Spinal cord (tissue), 10 donors: ENCODE data around the gene AKAP6. TPM values are rescaled to one million over a fixed set of nuclear protein-coding genes. Genes with fewer than 3 reads are reported as not detected.

Experiments
- DNase-seq, 6 donors: peaks; one replicate each; pipeline versions ENCODE4 v3.0.0 to v3.0.0-alpha.2; 2013 to 2015; ENCODE audit warnings: low spot score in 6 of 6, low read depth in 4 of 6
- H3K27ac ChIP-seq: one replicate; pipeline ENCODE4 v1.5.1; 2013; ENCODE audit warnings: low read depth, low read length, control low read depth
- H3K27me3 ChIP-seq: one replicate; pipeline ENCODE4 v1.6.1; 2013; ENCODE audit warnings: low read length; ENCODE audit not compliant: control insufficient read depth, insufficient read depth
- H3K36me3 ChIP-seq: one replicate; pipeline ENCODE4 v1.6.1; 2013; ENCODE audit warnings: low read length; ENCODE audit not compliant: control insufficient read depth, insufficient read depth
- H3K4me1 ChIP-seq: one replicate; pipeline ENCODE4 v1.6.1; 2013; ENCODE audit warnings: low read length; ENCODE audit not compliant: control insufficient read depth, insufficient read depth
- H3K4me3 ChIP-seq: one replicate; pipeline ENCODE4 v1.5.1; 2013; ENCODE audit warnings: low read depth, low read length, control low read depth
- H3K9me3 ChIP-seq: one replicate; pipeline ENCODE4 v1.6.1; 2013; ENCODE audit warnings: low read length; ENCODE audit not compliant: control insufficient read depth, insufficient read depth
- WGBS: methylation state at CpG from one replicate; pipeline ENCODE4 v1.1.5; 2013; ENCODE audit warnings: missing lambda C conversion rate; ENCODE audit not compliant: insufficient coverage; 5-methylcytosine and 5-hydroxymethylcytosine counted together
- polyA plus RNA-seq, 2 donors: library from polyadenylated mRNA; unstranded; fragments of 120-200 nt; gene quantifications; one replicate each; pipeline ENCODE4 v1.2.1, GENCODE V29; 2013; ENCODE audit not compliant: insufficient read length in 2 of 2
- total RNA-seq, 2 donors: library from RNA; depleted of rRNA in 1 of 2; stranded (reverse); fragments of 120-200 nt in 1 of 2; fragments of >200 nt in 1 of 2; gene quantifications; one replicate each; pipeline versions ENCODE4 v1.2.3 to v1.2.4, GENCODE V29; 2013 to 2014
- donor health status: healthy.

The AKAP6 gene
- total and polyA plus RNA-seq, 4 donors: 42.6 to 126 (median 78.7) TPM

GRCh38 chr14:32477396-32477795 lies 148.3 kb downstream of the AKAP6 start:
- Histone ChIP-seq H3K9me3 (no peaks in the 10 kb centered on the region), H3K36me3 (no peaks in the 10 kb centered on the region), H3K27me3 (no peaks in the 10 kb centered on the region), H3K27ac (no peak overlapping the region), H3K4me3 (no peak overlapping the region), H3K4me1 (peaks cover 8% of the 10 kb centered on the region)
- 100% methylated on average over 1 of the region's 3 CpGs for WGBS
- DNase-seq: peak in 1 of 6 donors; percentile 46

DNA sequence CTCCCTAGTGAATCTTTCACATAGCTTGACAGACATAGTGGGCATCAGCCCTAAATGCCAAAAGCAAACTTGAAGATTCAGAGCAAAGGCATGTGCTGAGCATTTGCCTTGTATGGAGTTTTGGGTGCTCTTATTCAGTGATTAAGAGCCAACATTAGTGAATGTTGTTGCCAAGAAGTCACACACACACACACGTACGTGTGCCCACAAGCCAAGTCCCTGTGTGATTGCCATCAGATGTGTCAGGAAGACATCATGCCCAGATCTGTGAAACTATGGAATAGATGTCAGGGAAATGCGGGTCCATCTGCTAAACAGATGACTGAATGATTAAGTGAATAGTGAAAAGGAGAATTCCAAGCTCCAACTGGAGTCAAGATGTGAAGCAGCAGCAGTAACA lies 149.0 kb downstream of the AKAP6 start:
- WGBS: 80% methylated on average over 1 of the region's 3 CpGs
- Histone ChIP-seq H3K27ac (no peak overlapping the region), H3K9me3 (no peaks in the 10 kb centered on the region), H3K4me1 (peaks cover 6% of the 10 kb centered on the region), H3K36me3 (no peaks in the 10 kb centered on the region), H3K4me3 (no peak overlapping the region), H3K27me3 (no peaks in the 10 kb centered on the region)
- peak in 1 of 6 donors; percentile 80 for DNase-seq

- no peaks in the 10 kb centered on the region for H3K27me3 ChIP-seq
- H3K36me3 ChIP-seq: no peaks in the 10 kb centered on the region
- no peaks in the 10 kb centered on the region for H3K4me1 ChIP-seq
- no peak for DNase-seq
- H3K27ac ChIP-seq: no peak overlapping the region
- H3K4me3 ChIP-seq: no peak overlapping the region
- no peaks in the 10 kb centered on the region for H3K9me3 ChIP-seq
- 88% methylated on average over 1 of the region's 1 CpG for WGBS
Measured at GRCh38 chr14:32480337-32480736, 151.2 kb downstream of the AKAP6 start.

- Histone ChIP-seq H3K36me3 (no peaks in the 10 kb centered on the region), H3K9me3 (no peaks in the 10 kb centered on the region), H3K27ac (no peak overlapping the region), H3K4me3 (no peak overlapping the region), H3K4me1 (no peaks in the 10 kb centered on the region), H3K27me3 (no peaks in the 10 kb centered on the region)
- no CpG with 5 or more reads among the region's 1 CpG for WGBS
- DNase-seq: no peak
Measured at GRCh38 chr14:32481707-32482106, 152.6 kb downstream of the AKAP6 start.

DNA sequence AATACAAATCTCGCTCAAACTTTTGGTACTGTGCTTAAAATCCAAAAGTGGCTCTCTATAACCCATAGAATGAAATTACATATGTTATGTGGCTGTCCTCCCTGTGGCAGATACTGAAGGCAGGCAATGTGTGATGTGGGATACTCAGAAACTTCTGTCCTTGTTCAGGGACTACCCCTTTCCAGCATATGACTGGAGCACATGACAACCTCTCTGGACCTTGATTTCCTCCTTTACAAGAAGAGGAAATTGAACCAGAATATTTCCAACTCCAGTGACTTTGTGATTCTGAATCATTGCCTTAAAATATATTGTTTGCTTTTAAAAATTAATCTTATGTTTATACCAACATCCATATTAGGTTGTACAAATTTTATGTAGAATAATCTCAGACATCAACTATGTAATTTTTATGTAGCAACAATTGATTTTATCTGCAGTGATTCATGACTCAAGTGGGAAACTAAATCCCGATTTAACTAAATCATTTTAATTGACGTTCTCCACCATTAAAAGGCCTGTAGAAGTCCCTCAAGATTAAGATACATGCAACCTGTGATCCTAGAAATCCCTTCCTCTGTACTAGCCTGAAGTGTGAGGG lies 162.4 kb downstream of the AKAP6 start:
- Histone ChIP-seq H3K27me3 (no peaks in the 10 kb centered on the region), H3K27ac (no peak overlapping the region), H3K4me1 (no peaks in the 10 kb centered on the region), H3K9me3 (no peaks in the 10 kb centered on the region), H3K4me3 (no peak overlapping the region), H3K36me3 (no peaks in the 10 kb centered on the region)
- DNase-seq: no peak
- WGBS: no CpG with 5 or more reads among the region's 3 CpGs

DNA sequence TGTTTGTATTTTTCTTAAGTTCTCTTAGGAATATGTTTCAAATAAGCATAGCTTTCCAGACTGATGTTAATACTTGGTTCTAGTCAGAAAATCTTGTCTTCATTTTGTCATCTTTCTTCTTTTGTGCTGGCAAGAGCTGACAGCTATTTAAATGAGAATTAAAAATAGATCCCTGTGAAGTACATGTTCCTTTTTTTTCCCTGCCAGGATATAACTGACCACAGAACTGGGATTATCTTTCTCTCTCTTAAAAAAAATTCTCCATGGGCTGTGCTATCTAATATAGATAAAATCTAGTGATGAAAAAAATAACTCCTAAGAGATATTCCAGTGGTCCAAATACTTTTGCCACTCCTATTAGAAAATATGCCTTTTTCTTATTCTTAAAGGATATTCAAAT lies 163.4 kb downstream of the AKAP6 start:
- no peak for DNase-seq
- Histone ChIP-seq H3K27me3 (no peaks in the 10 kb centered on the region), H3K36me3 (no peaks in the 10 kb centered on the region), H3K27ac (no peak overlapping the region), H3K4me3 (no peak overlapping the region), H3K9me3 (no peaks in the 10 kb centered on the region), H3K4me1 (no peaks in the 10 kb centered on the region)

- no peak for DNase-seq
- no peaks in the 10 kb centered on the region for H3K9me3 ChIP-seq
- WGBS: 86% methylated on average over 2 of the region's 5 CpGs
- H3K36me3 ChIP-seq: no peaks in the 10 kb centered on the region
- H3K4me1 ChIP-seq: no peaks in the 10 kb centered on the region
- H3K27me3 ChIP-seq: no peaks in the 10 kb centered on the region
- no peak overlapping the region for H3K27ac ChIP-seq
- no peak overlapping the region for H3K4me3 ChIP-seq
Measured at GRCh38 chr14:32494609-32495434, 165.7 kb downstream of the AKAP6 start.

- DNase-seq: no peak
Measured at GRCh38 chr14:32495435-32495734, 166.3 kb downstream of the AKAP6 start.

GRCh38 chr14:32497248-32497647 lies 168.2 kb downstream of the AKAP6 start:
- Histone ChIP-seq H3K9me3 (no peaks in the 10 kb centered on the region), H3K27ac (no peak overlapping the region), H3K36me3 (no peaks in the 10 kb centered on the region), H3K4me3 (no peak overlapping the region), H3K4me1 (no peaks in the 10 kb centered on the region), H3K27me3 (no peaks in the 10 kb centered on the region)
- no peak for DNase-seq

More at GRCh38 chr14:32495435-32495734, 166.3 kb downstream of the AKAP6 start:
- Histone ChIP-seq H3K36me3 (no peaks in the 10 kb centered on the region), H3K4me1 (no peaks in the 10 kb centered on the region), H3K27me3 (no peaks in the 10 kb centered on the region), H3K4me3 (no peak overlapping the region), H3K9me3 (no peaks in the 10 kb centered on the region), H3K27ac (no peak overlapping the region)
- WGBS: 50% methylated on average over 2 of the region's 6 CpGs
